ENCODE results near the gene SLC25A48.

The SLC25A48 gene

DNA sequence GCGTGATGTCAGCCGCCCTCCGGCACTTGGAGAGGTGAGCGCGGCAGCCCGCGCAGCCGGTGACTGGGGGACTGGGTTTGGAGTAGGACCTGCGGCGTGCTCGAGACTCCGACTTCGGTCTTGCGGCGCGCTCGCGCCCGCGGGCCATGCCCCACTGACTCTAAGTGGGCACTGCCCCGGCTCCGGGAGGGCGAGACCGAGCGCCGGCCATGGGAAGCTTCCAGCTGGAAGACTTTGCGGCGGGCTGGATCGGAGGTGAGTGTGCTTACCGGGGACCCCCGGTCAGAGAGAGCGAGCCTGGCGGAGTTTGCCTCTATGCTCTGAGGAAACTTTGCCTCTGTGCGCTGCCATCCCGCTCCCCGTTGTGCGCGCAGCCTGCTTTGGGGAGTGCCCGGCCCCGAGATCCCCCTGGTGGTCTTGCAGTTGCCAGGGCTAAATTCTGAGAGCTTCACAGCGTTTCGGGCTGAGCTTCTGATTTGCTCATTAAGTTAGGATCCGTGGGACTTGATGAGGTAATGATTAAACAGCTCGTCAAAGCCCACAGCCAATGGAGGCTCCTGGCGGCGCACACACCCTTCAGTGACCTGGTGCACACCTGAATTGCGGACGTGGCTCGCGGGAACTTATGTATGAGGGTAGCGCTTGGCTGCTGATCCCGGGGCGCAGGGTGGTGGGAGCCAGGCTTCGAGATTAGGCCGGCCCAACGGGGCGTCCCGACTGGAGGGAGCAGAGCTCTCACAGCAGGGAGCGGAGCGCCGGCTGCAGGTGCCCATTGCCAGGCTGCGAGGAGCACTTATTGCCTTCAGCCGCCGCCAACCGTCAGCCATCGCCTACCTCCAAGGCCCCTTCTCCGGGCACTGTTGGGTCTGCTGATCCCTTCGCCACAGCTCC lies at the start of gene SLC25A48:
TSS of gene SLC25A48 (plus strand) at position 25 of the 891 bp plus-strand sequence. CDS start at position 210, 185 bp downstream.
- DNase-seq: peak in 39 of 58 donors; percentile 18 to 73 (median 49)

DNA sequence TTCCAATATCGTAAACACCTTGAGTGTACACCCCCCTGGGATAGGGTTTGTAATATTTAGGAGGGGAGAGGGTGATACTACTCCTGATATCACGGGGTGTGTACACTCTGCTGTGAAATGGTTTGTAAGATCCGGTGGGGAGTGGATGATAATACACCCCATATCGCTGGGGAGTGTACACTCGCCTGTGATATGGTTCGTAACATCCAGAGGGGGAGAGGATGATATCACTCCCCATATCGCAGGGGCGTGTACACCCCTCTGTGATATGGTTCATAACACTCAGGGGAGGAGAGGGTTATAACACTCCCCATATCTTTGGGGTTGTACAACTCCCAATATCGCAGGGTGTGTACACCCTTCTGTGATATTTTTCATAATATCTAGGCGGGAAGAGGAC lies 33.8 kb upstream of the SLC25A48 start:
- DNase-seq: no peak

DNA sequence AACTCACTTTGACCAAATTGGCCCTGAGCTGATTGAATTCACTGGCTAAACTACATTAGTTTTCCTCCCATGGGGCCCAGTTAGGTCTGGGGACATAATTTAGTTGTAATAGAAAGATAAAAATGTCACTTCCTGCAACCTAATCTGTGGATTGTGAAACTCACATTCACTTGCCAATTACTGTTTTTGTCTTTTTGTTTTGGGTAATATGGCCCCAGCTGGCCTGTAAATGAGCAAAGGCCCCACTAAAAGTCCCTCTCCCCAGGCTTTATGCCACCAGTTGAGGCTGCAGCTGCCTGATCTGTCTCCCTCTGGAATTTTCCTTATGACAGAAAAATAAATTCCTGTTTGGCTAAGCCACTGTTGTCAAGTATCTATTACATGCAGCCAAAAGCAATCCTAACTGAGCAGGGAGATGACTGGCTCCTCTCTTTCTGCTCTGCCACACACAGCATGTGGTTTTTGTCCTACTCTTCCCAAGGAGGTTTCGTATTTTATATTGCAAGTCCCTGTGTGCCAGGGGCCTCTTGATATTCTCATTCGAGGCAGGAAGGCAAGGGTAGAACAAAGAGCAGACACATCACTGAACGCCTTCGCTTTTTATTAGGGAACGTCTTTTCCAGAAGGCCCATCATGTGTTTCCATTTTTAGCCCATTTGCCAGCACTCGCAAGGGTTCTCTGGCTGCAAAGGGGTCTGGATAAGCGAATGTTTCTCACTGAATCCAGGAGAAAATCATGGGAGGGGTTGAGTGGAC lies 24.1 kb upstream of the SLC25A48 start:
- DNase-seq: no peak

DNA sequence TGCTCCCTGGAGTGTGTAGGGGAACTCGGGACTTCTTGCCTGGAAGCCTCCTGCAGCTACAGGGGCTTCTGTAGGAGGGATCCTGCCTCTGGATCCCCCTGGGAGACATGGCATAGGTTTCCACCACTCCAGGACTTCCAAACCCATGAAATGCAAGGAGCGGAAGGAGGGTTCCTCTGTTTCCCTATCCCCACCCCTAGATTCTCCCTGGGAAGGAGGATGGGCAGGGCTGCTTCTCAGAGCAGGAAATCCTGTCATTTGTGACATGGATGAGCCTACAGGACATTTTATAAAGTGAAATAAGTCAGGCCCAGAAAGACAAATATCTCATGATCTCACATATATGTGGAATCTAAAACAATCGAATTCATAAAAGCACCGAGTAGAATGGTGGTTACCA lies 23.5 kb upstream of the SLC25A48 start:
- DNase-seq: no peak

DNA sequence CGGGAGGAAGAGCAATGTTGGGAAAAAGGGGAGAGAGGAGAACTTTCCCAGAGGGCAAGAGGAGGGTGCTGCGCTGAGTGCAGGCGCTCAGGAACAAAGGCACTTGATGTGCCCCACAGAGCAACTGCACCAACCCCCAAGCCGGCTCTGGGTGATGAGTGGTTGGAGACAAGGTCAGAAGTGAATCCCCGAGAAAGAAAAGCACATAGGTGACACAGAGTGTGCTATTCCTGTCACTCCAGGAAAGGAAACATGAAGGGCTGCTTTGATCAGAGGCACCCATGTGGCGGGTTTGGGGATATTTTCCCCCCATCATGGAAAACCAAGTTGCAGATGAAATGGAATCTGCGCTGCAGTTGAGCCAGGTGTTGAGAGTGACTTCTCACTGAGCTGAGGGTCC lies 20.7 kb upstream of the SLC25A48 start:
- no peak for DNase-seq

DNA sequence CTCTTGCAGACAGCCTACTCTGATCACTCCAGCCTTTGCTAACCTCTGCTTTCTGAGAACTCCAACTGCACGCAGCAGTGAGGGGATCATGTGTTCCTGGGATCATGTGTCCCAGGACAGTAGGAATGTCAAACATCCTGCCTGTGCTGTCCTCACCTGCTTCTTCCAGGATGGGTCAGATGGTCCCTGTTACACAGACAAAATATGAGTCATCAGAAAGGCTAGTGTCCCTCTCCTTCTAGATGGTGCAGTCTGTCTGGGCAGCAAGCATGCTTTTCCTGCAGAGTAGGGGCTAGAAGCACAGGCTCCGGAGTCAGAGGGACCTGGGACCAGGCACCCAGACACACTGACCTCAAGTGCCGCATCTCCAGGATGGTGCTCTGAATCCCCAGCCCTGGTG lies 20.1 kb upstream of the SLC25A48 start:
- DNase-seq: no peak

DNA sequence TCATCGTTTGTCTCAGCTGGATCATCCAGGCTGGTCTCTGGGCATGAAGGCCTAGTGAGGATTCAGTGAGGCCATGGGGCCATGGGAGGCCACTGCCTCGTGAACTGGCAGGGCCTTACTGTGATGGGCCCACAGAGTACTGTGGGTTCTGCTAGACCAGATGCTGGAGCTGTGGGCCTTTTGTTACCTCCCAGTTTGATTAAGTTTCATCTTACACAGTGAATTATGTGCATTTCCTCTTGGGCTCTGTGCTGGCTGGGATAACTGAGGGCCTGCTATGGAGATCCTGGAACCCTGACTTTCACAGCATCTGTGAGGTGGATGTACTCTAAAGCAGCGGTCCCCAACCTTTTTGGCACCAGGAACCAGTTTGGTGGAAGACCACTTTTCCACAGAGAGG lies 19.7 kb upstream of the SLC25A48 start:
- DNase-seq: no peak

GRCh38 chr5:135821061-135821801 lies 13.2 kb upstream of the SLC25A48 start:
- DNase-seq: no peak

DNA sequence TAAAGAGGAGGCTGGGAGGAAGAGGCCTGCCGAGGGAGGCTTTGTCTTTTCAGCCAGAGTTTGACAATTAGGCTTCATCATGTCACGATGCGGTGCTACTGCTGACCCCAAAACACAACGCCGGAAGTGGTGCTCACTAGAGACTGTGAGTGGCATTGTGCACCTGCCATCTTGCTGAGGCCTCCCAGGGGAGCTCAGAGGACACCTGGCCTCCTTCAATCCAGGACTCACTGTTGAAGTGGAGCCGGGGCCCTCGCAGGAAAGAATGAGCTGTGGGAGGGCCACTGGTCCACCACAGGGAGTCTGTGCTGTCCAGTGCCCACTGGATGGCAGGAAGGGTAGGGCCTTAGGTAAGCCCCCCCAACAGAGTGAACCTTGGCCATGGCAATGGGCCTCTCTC lies 12.7 kb upstream of the SLC25A48 start:
- DNase-seq: no peak

- DNase-seq: no peak
Measured at GRCh38 chr5:135822286-135822685, 12.2 kb upstream of the SLC25A48 start.

GRCh38 chr5:135822959-135823358 lies 11.5 kb upstream of the SLC25A48 start:
- DNase-seq: no peak

DNA sequence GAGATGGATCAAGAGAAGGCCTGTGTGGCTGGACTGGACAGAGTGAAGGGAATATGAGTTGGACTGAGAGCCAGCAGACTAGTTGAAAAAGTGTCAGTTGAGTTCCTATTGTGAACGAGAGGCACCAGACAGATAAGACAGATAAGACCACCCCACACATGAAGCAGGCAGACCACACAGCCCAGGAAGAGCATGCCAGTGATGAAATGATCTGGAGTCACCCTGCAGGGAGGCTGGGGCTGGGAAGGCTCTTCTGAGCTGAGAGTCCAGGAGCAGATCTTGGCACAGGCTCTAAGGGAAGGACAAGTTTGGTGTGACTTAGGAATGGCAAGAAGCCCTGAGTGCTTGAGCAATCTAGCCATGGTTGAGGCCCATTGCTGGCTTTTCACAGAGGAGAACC lies 10.6 kb upstream of the SLC25A48 start:
- DNase-seq: no peak

GRCh38 chr5:135824541-135825041 lies 9.9 kb upstream of the SLC25A48 start:
- no peak for DNase-seq

GRCh38 chr5:135825373-135826220 lies 8.9 kb upstream of the SLC25A48 start:
- DNase-seq: no peak

- no peak for DNase-seq
Measured at GRCh38 chr5:135826221-135826525, 8.3 kb upstream of the SLC25A48 start.

DNA sequence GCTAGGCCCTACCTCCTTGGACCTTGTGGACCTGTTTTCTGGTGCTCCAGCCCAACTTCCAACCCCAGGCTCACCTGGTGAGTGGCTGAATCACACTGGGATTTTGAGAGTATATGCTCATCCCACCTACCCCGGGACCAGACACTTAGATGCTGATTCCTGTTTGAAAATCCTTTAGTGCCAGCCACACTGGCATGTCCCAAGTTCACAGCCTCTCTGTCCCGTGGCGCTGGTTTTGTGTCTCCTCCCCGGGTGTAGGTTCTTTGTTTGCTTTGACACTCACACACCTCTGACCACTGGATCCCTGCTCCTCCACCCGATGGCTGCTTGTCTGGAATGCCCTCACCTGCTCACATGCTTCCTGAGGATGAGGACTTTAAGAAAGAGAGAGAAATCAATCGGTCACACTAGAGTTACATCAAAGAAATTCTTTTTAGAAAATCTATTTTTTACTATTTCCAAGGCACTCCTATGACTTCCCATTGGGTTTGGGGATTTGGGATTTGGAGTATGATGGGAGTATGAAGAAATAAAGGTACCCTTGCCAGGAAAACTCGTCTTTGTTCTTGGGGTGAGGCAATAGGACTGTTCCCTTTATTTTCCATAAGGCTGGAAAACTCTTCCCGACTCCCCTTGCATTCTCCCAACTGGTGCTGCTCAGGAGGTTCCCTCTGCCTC lies 7.3 kb upstream of the SLC25A48 start:
- DNase-seq: no peak

DNA sequence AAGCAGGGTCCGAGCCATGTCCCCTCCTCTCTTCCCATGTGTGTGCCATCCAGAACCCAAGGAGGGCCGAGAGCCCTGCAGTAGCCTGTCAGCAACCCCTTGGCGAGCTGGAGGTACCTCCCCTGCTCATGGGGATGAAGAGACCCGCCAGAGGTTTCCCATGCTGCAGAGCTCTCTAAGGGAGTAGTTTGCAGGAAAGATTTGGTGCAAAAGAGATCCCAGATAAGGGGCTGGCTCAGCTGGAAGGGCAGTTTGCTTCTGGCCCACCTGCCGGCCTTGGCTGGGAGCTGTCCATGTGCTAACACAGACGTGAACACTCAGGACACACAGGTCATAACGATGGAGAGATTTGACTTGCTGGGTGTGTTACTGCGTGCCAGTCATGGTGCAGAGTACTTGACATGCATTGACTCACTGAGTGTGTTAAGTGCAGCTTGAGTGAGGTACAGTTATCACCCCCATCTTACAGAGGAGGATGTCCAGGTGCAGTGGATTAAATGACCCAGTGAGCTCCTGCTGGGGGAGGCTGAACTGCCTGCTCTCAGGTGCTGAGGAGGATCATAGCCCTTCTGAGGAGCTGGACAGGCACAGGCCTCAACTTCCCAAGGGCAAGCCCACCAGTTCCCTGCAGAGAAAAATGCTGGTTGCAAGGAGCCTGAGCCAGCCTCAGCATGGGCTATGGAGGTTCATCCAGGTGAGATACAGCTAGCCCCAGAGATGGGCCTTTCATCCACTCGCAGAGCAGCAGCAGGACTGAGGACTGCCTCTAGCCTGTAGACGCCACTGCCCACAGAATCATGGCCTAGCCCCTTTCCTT lies 6.3 kb upstream of the SLC25A48 start:
- DNase-seq: no peak

- DNase-seq: no peak
Measured at GRCh38 chr5:135828782-135829127, 5.7 kb upstream of the SLC25A48 start.

DNA sequence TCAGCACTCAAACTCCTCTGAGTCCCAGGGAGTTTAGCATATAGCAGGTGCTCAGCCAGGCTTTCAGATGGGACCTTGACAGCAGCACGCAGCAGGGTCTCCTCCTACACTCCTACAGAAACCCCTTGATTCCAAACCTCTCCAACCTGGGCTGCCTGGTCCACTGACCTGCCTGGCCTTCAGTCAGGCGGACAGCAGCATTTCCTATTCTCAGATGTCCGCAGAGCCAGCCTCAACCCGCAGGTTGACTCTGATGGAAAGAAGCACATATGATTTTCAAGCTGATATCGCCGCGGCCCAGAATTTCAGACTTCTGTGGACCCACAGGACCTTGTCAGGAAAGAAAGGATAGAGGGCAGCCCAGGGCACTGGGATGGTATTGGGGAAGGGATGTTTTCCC lies 5.3 kb upstream of the SLC25A48 start:
- DNase-seq: no peak
